ENCODE data around the gene RSRP1.
"Not testable (repeated sequence)": the region's sequence is repeated elsewhere in the genome, so short reads cannot be mapped to it uniquely, and the experiment has no call there.

GRCh38 chr1:25266554-25267287 lies 19.5 kb upstream of the RSRP1 start:
- TF ChIP-seq ATF3 (IDR thresholded peaks at IDR 0.05); JUND (IDR thresholded peaks at IDR 0.05); REST (IDR thresholded peaks at IDR 0.05; ENCODE audit: low read depth); CTCF (IDR thresholded peaks at IDR 0.05 in 2 of 3, conservative IDR thresholded peaks at IDR 0.05 in 1 of 3; ENCODE audit: borderline replicate concordance in 1 of 3, insufficient read depth in 1 of 3, low read depth in 2 of 3, low read length in 2 of 3); POLR2A (IDR thresholded peaks at IDR 0.05; ENCODE audit: borderline replicate concordance, extremely low read depth, insufficient read depth, insufficient read length); POLR2AphosphoS5 (IDR thresholded peaks at IDR 0.05; ENCODE audit: low read depth, low read length); ZBTB33 (IDR thresholded peaks at IDR 0.05; ENCODE audit: extremely low read depth, insufficient replicate concordance, low read length); RAD21 (IDR thresholded peaks at IDR 0.05; ENCODE audit: low read depth): not testable (repeated sequence)
